B cell (primary cell): ENCODE data around the gene PDE4A. TPM values are rescaled to one million over a fixed set of nuclear protein-coding genes. Genes with fewer than 3 reads are reported as not detected.

Source experiments
- ATAC-seq: fragments of 200-7000 bp; cut with Tn5 transposase; one replicate; pipeline ENCODE4 v1.10.0; 2021; ENCODE audit warnings: low read depth, mild to moderate bottlenecking, moderate number of reproducible peaks, moderate library complexity
- CTCF ChIA-PET: fragments of 350-600 bp; sonication (Branson Sonifier 250); formaldehyde crosslinking; loops from one replicate; lab custom pipeline; 2021; ENCODE audit warnings: antibody characterized with exemption, inconsistent platforms; lab: Charles Lee
- POLR2A ChIA-PET: fragments of 350-600 bp; sonication (Branson Sonifier 250); formaldehyde crosslinking; loops from one replicate; lab custom pipeline; 2021; ENCODE audit warnings: antibody characterized with exemption; lab: Charles Lee
- DNase-seq: peaks from one replicate; pipeline ENCODE4 v3.0.0; 2013
- H2AFZ ChIP-seq: 2 replicates; pipeline ENCODE4 v1.6.1; 2012; ENCODE audit warnings: mild to moderate bottlenecking, low read depth, low read length; ENCODE audit not compliant: insufficient read depth, poor library complexity, severe bottlenecking
- H3K27ac ChIP-seq, 2 donors: 1 replicate in 1 of 2; 2 replicates in 1 of 2; pipeline ENCODE4 v1.5.1; 2012 to 2013; ENCODE audit warnings: low read length in 2 of 2, mild to moderate bottlenecking in 2 of 2, moderate library complexity in 1 of 2
- H3K27me3 ChIP-seq, 4 experiments: fragments of 200-600 bp in 1 of 4; sonication (generic) in 1 of 4; replicated peaks in 1 of 4; 1 replicate in 2 of 4; 2 replicates in 2 of 4; pipeline versions ENCODE4 v1.6.1 to v1.7.0; 2013 to 2016; ENCODE audit warnings: low read length in 3 of 4, mild to moderate bottlenecking in 2 of 4, mixed read lengths in 1 of 4, moderate library complexity in 1 of 4; ENCODE audit not compliant: insufficient read depth in 4 of 4, control insufficient read depth in 3 of 4; ENCODE audit errors: control extremely low read depth in 1 of 4
- H3K36me3 ChIP-seq, 2 experiments: replicated peaks in 1 of 2; 1 replicate in 1 of 2; 2 replicates in 1 of 2; pipeline versions ENCODE4 v1.6.1 to v1.7.1; 2013; ENCODE audit warnings: low read length in 1 of 2; ENCODE audit not compliant: insufficient read depth in 2 of 2, control insufficient read depth in 1 of 2; ENCODE audit errors: control extremely low read depth in 1 of 2, extremely low read depth in 1 of 2
- H3K4me1 ChIP-seq, 2 donors: fragments of 200-600 bp in 1 of 2; sonication (generic) in 1 of 2; 1 replicate in 1 of 2; 2 replicates in 1 of 2; pipeline versions ENCODE4 v1.5.1 to v1.6.1; 2013 to 2017; ENCODE audit warnings: low read length in 2 of 2; ENCODE audit not compliant: control insufficient read depth in 2 of 2, insufficient read depth in 2 of 2
- H3K4me2 ChIP-seq: replicated peaks from 2 replicates; pipeline ENCODE3; 2012; ENCODE audit warnings: mild to moderate bottlenecking, low read depth, low read length; ENCODE audit not compliant: poor library complexity, severe bottlenecking
- H3K4me3 ChIP-seq, 5 experiments: fragments of 200-600 bp in 1 of 5; sonication (generic) in 1 of 5; 1 replicate in 3 of 5; 2 replicates in 2 of 5; pipeline versions ENCODE4 v1.5.1 to v1.7.0; 2011 to 2016; ENCODE audit warnings: low read length in 4 of 5, mild to moderate bottlenecking in 4 of 5, low read depth in 2 of 5, control low read depth in 1 of 5, moderate library complexity in 1 of 5; ENCODE audit not compliant: insufficient read depth in 1 of 5; ENCODE audit errors: control extremely low read depth in 1 of 5, extremely low read depth in 1 of 5
- H3K79me2 ChIP-seq: fragments of 200-600 bp; sonication (generic); one replicate; pipeline ENCODE4 v1.6.0; 2016; ENCODE audit warnings: low read length; ENCODE audit not compliant: control insufficient read depth, insufficient read depth
- H3K9ac ChIP-seq: fragments of 200-600 bp; sonication (generic); 2 replicates; pipeline ENCODE4 v1.6.1; 2017; ENCODE audit warnings: mild to moderate bottlenecking, low read length, moderate library complexity
- H3K9me3 ChIP-seq, 3 donors: one replicate each; pipeline versions ENCODE4 v1.6.1 to v1.7.1; 2013; ENCODE audit warnings: low read length in 2 of 3; ENCODE audit not compliant: control insufficient read depth in 2 of 3, insufficient read depth in 1 of 3; ENCODE audit errors: control extremely low read depth in 1 of 3
- H4K20me1 ChIP-seq: 2 replicates; pipeline ENCODE4 v1.6.0; 2012; ENCODE audit warnings: mild to moderate bottlenecking, low read length; ENCODE audit not compliant: insufficient read depth, control insufficient read depth, poor library complexity, severe bottlenecking
- H3K27ac Mint-ChIP-seq: one replicate; pipeline ENCODE4 v1.8.0; 2021; ENCODE audit warnings: mixed read lengths
- H3K27me3 Mint-ChIP-seq: one replicate; pipeline ENCODE4 v1.8.0; 2021; ENCODE audit warnings: mixed read lengths
- H3K4me1 Mint-ChIP-seq: one replicate; pipeline ENCODE4 v1.8.0; 2021; ENCODE audit warnings: mixed read lengths
- H3K4me3 Mint-ChIP-seq: one replicate; pipeline ENCODE4 v1.8.0; 2021; ENCODE audit warnings: mixed read lengths
- H3K9me3 Mint-ChIP-seq: one replicate; pipeline ENCODE4 v1.8.0; 2022; ENCODE audit warnings: mixed read lengths; ENCODE audit not compliant: insufficient read depth
- CTCF ChIP-seq: fragments of 200-600 bp; IDR thresholded peaks from one replicate; pipeline ENCODE4 v1.8.0; 2022; ENCODE audit warnings: antibody characterized with exemption, mild to moderate bottlenecking
- EZH2 ChIP-seq: IDR thresholded peaks from 2 replicates; pipeline ENCODE4 v1.6.1; 2012; ENCODE audit warnings: borderline replicate concordance, low read depth, mild to moderate bottlenecking, moderate library complexity, low read length; ENCODE audit not compliant: insufficient read depth, poor library complexity, severe bottlenecking
- WGBS: methylation state at CpG from one replicate; pipeline ENCODE4 v1.1.5; 2013; ENCODE audit warnings: missing lambda C conversion rate; ENCODE audit not compliant: insufficient coverage; 5-methylcytosine and 5-hydroxymethylcytosine counted together
- intact Hi-C: fragments of 100-400 bp; cut with micrococcal nuclease; formaldehyde crosslinking; loops from one replicate; pipeline ENCODE4 v1.10.0; 2022
- polyA plus RNA-seq: library from polyadenylated mRNA; depleted of rRNA; stranded (reverse); fragments of >200 nt; gene quantifications from 2 replicates; pipeline ENCODE4 v1.2.3, GENCODE V29; 2012
- total RNA-seq, 2 donors: library from RNA; stranded (reverse); fragments of 120-200 nt in 1 of 2; gene quantifications; 1 replicate in 1 of 2; 2 replicates in 1 of 2; pipeline versions ENCODE4 v1.2.3 to v1.2.4, GENCODE V29; 2013 to 2022

Gene PDE4A
- total and polyA plus RNA-seq, 2 donors (not counting 1 experiment from before 2014, with no cell fraction given): 1.5 to 10.9 TPM

GRCh38 chr19:10404888-10405820, 15.2 kb upstream of the PDE4A start:
- Histone ChIP-seq H3K4me2 (peak overlapping the region; percentile 98), H3K9me3 (peaks cover 0 to 2% (median 0%) of the 10 kb centered on the region in 3 donors), H3K36me3 (no peaks in the 10 kb centered on the region), H2AFZ (no peak overlapping the region), H3K4me3 (peak overlapping the region in 4 of 5 experiments; percentile 87 to 98 (median 94)), H3K9ac (peak overlapping the region; percentile 96), H3K27ac (peak overlapping the region in 1 of 2 donors; percentile 10), H4K20me1 (peaks cover 24% of the 10 kb centered on the region), H3K27me3 (no peaks in the 10 kb centered on the region), H3K4me1 (peaks cover 64 to 88% of the 10 kb centered on the region in 2 donors), H3K79me2 (peaks cover 36% of the 10 kb centered on the region)
- WGBS: 7% methylated on average over 29 of the region's 43 CpGs
- Mint-ChIP-seq H3K4me1 (peaks cover 77% of the 10 kb centered on the region), H3K27ac (peak overlapping the region; percentile 71), H3K27me3 (no peaks in the 10 kb centered on the region), H3K4me3 (peak overlapping the region; percentile 94), H3K9me3 (no peaks in the 10 kb centered on the region)
- ATAC-seq (no peak), DNase-seq (peak; percentile 59)
- POLR2A ChIA-PET: interaction anchor here (0.6 to 2.7 kb wide), 7 partner anchors 11 to 303 kb away, joined by 3 to 15 read pairs (median 4); partner anchors contain the start of gene ANGPTL6
- TF ChIP-seq CTCF: no peak
- no peak for TF ChIP-seq EZH2
- CTCF ChIA-PET: interaction anchor here (0.6 to 8.1 kb wide), 16 partner anchors 14 to 365 kb away, joined by 3 to 282 read pairs (median 6); partner anchors contain the start of genes ICAM1, PDE4A and QTRT1
- intact Hi-C loops: loop anchor here (1.0 to 10.0 kb wide), 7 partner anchors 20 to 300 kb away; partner anchors contain the start of genes ANGPTL6, ILF3, KEAP1 and PPAN
